Stimulated activated CD4-positive, alpha-beta T cell treated with anti-CD3 and anti-CD28 coated beads, TNF-alpha, amount 100 ng/mL, for 1 hour (primary cell): Measurements from ENCODE around the gene IFITM10.
A peak's percentile ranks its signal among the peaks of the same experiment; 100 is the strongest.

Experiments
- DNase-seq, 3 donors: peaks; one replicate each; pipeline ENCODE4 v3.0.0-alpha.2; 2020; ENCODE audit warnings: low read depth in 3 of 3, low spot score in 1 of 3

Gene IFITM10

GRCh38 chr11:1718326-1718725 lies 32.1 kb downstream of the IFITM10 start:
- no peak for DNase-seq

- no peak for DNase-seq
Measured at GRCh38 chr11:1717745-1718144, 32.6 kb downstream of the IFITM10 start.

DNA sequence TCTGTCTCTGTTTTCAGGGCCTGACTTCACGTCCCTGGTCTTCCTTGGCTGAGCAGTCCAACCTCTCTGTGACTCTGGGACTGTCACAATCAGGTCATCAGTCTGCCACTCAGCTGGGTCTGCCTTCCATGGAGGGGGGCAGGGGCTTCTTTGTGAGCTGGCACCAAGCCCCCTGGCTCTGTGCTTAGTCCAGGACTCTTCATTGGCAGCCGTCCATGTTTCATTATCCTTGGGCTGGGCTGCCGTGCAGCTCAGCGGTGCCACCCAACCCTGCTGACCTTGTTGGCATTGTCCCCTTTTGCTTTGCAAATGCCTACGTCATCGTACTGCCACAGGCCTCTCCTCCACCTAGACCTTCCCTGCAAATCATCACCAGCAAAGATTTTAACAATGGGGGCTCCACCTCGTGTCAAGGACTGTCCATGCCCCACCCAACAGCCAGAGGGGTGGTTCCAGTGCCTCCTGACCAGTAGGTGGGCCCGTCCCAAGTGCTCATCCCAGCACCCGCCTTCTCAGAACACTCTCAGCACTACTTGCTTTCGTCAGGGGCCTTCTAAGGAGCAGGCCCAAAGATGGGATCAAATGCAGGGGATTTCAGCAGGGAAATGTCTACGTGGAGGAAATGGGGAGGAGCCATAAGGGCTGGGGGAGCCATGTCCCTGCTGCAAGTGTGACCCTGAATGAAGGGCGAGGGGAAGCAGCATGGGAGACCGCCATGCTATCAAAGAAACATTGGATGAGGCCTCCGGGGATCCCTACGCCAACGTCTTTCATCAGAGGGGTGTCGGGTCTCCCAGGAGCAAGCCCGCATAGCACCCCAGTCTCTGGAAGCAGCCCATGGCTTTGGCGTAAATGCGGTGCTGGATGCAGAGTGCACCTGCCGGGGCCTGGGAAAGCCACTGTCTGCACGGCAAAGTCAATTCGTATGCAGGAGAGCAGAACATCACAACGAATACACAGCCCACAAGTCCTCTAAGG lies 35.2 kb downstream of the IFITM10 start:
- DNase-seq: no peak

GRCh38 chr11:1708716-1709115 lies 41.7 kb downstream of the IFITM10 start:
- no peak for DNase-seq

DNA sequence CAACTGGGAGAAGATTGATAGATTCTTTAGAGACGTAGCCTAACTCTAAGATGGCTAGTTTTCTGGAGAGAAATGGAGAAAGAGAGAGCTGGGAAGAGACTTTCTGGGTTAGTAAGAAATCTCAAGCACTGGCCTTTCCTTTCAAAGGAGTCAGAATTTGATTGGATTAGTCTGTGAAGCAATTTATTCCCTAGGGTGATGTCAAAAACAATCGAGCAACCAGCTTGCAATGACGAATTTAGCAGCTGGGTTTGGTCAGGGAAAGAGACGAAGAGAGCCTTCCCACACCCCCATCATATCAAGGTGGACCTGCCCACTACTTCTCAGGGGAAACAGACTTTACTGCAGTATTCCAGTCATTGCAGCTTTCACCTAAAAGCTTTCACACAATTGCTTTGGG lies 42.6 kb downstream of the IFITM10 start:
- DNase-seq: no peak

DNA sequence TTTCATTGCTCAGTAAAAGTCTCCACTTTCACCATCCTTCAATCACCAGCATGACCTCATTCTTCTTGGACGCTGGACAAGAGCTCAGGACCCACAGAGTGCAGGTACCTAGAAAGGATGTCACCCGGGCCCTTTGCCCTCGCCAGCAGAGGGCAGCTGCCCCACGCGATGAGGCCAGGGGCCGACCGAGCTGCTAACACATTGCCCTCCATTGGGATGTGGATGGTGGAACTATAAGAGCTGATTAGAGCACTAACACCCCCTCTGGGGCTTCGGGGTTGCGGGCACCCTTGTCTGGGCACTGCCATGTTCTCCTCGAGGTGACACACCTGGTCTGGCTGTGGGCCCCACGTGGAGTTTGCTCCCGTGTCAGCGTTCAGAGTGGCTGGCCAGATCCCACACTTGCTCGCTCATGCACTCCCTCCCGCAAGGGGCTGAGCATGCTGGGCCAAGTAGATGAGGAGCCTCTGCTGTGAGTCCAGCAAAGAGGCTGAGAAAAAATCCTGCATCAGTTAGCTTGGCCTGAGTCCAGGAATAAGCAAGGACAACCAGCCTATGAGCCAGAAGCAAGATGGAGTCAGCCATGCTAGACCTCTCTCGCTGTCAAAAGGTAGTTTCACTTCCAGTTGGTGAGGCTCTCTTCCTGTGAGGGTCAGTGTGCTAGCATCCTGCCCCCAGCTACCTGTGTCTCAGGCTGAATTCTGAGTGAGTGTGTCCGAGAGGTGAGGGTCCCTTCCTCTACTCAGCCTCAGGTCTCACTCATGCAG lies 43.6 kb downstream of the IFITM10 start:
- DNase-seq: no peak

GRCh38 chr11:1705126-1706052 lies 45.0 kb downstream of the IFITM10 start:
- no peak for DNase-seq

GRCh38 chr11:1703146-1703545 lies 47.2 kb downstream of the IFITM10 start:
- no peak for DNase-seq

GRCh38 chr11:1702506-1702905 lies 47.9 kb downstream of the IFITM10 start:
- DNase-seq: no peak

DNA sequence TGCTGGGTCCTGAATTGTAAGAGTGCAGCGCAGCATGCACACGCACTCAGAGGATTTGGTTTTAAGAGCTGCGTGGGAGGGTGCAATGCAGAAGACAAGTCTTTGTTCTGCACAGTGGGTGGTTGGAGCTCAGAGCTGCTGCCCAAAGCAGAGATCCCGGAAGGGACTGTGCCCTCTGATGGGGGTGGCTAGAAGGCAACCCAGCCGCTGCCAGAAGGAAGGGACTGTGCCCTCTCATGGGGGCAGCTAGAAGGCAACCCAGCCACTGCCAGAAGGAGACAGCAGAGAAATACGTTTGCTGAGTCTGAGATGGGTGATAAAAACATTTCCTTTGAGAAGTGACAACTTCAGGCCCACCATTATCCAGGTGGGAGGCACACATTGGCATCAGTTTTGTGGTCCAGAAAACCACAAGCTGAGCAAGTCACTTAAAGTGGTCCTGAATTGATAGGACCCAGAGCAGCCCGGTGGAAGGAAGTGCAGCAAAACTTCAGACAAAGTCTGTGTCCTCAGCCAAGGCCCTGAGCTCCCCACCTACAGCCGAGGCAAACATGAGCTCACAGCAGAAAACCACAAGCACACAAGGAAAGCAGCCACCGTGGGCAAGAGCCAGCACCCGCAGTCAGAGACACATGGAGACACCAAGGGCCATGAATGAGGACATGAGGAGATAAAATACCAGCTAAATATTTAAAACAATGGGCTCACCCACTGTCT lies 49.1 kb downstream of the IFITM10 start:
- DNase-seq: no peak

GRCh38 chr11:1699771-1700170 lies 50.6 kb downstream of the IFITM10 start:
- DNase-seq: no peak

DNA sequence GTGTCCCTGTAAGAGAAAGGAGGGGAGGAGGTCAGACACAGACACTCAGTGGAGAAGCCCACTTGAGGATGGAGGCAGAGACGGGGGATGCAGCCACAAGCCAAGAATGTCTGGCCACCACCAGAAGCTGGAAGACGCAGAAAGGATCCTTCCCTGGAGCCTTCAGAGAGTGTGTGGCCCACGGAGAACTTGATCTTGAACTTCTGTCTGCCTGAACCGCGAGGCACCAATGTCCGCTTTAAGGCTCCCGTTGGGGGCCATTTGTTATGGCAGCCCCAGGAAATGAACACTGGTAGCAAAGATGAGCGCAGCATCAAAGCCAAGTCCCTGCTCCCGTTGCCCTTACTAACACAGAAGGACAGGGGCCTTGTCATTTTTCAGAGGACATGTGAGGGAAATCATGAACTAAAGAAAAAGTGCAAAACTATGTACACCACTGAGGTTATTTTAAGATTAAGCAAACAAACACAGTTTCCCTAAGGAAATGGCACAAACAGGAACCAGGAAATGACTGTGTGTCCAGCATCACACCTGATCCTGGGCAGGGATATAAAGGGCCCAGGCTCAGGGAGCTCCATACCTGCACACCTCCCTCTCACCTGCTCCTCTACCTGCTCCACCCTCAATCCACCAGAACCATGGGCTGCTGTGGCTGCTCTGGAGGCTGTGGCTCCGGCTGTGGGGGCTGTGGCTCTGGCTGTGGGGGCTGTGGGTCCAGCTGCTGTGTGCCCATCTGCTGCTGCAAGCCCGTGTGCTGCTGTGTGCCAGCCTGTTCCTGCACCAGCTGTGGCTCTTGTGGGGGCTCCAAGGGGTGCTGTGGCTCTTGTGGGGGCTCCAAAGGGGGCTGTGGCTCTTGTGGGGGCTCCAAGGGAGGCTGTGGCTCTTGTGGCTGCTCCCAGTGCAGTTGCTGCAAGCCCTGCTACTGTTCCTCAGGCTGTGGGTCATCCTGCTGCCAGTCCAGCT lies 53.5 kb downstream of the IFITM10 start, which contains the start of gene KRTAP5-6:
KRTAP5-6 (plus strand) TSS at position 588 of the 963 bp plus-strand sequence; CDS start at position 639, 51 bp downstream.
- no peak for DNase-seq

- DNase-seq: no peak
Measured at GRCh38 chr11:1695548-1696108, 54.8 kb downstream of the IFITM10 start.

- no peak for DNase-seq
Measured at GRCh38 chr11:1694846-1695547, 55.4 kb downstream of the IFITM10 start.

GRCh38 chr11:1694064-1694845 lies 56.1 kb downstream of the IFITM10 start:
- DNase-seq: peak; percentile 42 to 85 (median 63)

- peak; percentile 33 to 79 (median 48) for DNase-seq
Measured at GRCh38 chr11:1693327-1694063, 56.9 kb downstream of the IFITM10 start.
